Right ventricle myocardium superior (tissue), 1 donor: ENCODE data around the gene RANBP6. TPM values are rescaled to one million over a fixed set of nuclear protein-coding genes. Genes with fewer than 3 reads are reported as not detected.

Source experiments
- ATAC-seq: fragments of 200-7000 bp; cut with Tn5 transposase; one replicate; pipeline ENCODE4 v1.9.1; 2020; ENCODE audit warnings: mild to moderate bottlenecking; ENCODE audit not compliant: poor library complexity
- DNase-seq: peaks from one replicate; pipeline ENCODE4 v3.0.0-alpha.2; 2020
- intact Hi-C: fragments of 100-400 bp; cut with DNase I; formaldehyde crosslinking; loops from one replicate; pipeline ENCODE4 v1.11.2; 2022
- microRNA-seq: library from miRNA; unstranded; fragments of <30 nt; microRNA quantifications from one replicate; pipeline ENCODE4 v1.2.0, GENCODE V29; 2020
- total RNA-seq: library from RNA; stranded (reverse); fragmentation: NEBNext Ultra II Directional; extraction: Animal tissue kit (Norgen Biotek cat#: 25700); gene quantifications from one replicate; pipeline ENCODE4 v1.2.1, GENCODE V29; 2021
- donor health status: DM: no; HTN: yes; CAD: no; lungs with severe emphysema.

Gene RANBP6
- total RNA-seq, 1 donor from 2014 or later, result 20.5 TPM

DNA sequence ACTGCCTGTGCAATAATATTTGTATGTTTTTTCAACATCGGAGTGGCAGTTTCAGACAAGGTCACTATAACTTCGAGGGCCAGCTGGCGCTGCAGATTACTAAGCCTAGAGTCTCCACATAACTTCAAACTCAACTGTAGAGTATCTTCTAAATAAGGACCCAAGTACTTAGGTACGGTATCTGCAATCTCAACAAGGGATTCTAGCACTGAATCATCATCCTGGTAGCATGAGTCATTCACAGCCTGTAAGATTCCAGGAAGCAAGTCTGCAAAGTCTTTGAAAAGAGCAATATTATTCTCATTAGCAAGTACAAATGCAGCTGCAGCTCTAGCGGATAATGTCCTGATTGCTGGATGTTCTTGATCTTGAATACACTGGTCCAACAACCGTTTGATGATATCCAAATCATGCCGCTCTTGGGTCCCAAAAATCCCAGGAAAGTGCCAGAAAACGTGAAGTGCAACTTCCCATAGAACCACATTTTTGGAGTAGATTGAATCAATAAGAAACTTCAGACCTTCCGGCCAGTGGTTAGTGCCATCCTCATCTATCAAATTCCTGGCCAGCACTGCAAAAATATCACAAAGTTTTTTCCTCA is 654 bp downstream of the RANBP6 start:
- DNase-seq, result no peak
- intact Hi-C loops, result no loop called here
- ATAC-seq, result no peak

- intact Hi-C loops, result no loop called here
- peak; percentile 94 for DNase-seq
- peak; percentile 89 for ATAC-seq
Measured at GRCh38 chr9:6008169-6008979, 7.0 kb downstream of the RANBP6 start.

DNA sequence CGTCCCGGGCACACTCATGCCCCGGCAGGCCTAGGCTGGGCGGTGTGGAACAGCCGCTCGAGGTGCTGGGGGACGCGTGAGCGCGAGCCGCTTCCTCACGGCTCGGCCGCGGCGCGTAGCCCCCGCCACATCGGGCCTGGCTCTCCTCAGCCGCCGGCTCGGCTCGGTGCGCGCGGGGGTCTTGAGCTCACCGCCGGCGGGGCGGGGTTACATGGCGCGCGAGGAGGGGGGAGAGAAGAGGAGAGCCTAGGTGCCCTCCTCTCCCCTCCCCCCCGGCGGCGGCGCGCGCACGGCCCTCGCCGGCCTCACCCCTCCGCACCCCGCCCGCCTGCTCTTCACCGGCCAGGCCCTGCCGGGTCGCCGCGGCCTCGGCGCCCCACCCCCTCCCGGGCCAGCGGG is 7.7 kb downstream of the RANBP6 start:
- ATAC-seq (peak; percentile 89), DNase-seq (peak; percentile 86)
- intact Hi-C loops, result no loop called here

DNA sequence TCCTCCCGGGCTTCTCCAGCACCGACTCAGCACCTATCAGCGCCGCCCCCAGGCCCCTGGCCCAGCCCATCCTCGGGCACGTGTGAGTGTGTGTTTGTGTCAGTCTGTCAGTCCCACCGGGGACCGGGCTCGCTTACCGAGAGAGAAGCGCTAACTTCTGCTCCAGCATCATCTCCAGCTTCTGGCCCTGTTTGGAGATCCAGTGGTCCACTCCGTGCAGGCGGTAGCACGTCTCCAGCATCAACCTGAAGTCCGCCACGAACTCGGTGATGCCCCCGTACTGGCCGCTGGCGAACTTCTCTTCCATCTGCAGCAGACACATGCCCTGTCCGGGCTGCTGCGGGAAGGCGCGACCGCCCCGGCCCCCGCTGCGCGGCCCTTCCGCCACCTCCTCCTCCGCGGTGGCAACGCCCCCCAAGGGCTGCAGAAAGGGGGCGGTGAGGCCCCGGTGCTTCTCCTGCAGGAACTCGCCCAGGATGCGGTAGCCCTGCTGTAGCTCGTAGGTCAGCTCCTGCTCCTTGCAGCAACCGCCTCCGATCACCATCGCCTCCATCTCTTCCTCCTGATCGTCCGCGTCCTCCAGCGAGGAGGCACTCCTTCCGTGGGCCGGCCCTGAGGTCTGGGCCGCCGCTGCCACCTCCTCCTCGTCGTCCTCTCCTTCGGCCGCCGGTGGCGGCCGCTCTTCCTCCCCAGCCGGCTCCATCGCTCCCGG is 8.2 kb downstream of the RANBP6 start:
- DNase-seq (peak; percentile 94), ATAC-seq (peak; percentile 79)
- intact Hi-C loops, result no loop called here

- ATAC-seq (no peak), DNase-seq (no peak)
- intact Hi-C loops, result no loop called here
Measured at GRCh38 chr9:6006749-6007057, 8.7 kb downstream of the RANBP6 start.

DNA sequence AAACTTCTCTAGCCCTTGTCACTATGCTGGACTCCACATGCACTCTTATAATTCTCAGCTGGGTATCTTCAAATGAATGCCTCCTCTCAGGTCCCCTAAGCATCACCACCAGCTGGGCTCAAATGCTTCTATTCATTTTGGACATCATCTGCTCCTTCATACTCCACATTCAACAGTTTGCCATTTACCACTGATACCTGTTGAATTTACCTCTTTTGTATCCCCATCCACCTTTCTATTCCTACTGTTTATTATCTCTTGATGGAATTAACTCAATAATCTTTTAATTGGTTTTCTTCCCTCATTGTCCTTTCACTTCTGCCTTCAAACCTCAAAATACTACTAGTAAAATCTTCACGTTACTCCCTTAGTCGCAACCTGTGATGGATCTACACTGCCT is 14.5 kb downstream of the RANBP6 start:
- DNase-seq (no peak), ATAC-seq (no peak)

DNA sequence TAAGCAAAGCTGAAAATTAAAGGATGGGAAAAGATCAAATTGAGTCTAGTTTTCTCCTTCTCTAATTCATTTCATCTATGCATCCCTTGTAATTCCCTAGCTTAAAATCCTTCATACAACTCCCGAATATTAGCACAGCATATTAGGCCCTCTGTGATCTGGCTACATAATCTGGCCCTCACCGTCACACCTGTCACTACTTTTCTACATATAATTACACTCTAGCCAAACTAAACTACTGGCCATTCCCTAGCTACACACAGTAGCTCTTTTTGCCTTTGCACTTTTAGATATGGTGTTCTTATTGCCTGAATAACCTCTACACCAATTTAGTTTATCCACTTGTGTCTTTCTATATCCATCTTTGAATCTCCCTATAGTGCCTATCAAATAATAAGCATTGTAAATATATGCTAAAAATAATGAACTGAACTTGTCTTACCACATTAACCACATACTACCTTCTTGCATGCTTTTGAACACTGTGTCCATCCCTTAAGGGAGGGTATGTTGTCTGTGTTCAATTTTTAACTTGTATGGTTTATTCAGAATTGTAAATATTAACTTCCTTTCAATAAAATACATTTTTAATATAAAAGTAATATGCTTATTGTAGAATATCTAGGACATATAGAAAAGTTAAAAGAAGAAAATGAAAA is 15.9 kb downstream of the RANBP6 start:
- DNase-seq, result no peak
- intact Hi-C loops, result no loop called here

More for the DNA sequence above, 14.5 kb downstream of the RANBP6 start:
- intact Hi-C loops, result no loop called here

DNA sequence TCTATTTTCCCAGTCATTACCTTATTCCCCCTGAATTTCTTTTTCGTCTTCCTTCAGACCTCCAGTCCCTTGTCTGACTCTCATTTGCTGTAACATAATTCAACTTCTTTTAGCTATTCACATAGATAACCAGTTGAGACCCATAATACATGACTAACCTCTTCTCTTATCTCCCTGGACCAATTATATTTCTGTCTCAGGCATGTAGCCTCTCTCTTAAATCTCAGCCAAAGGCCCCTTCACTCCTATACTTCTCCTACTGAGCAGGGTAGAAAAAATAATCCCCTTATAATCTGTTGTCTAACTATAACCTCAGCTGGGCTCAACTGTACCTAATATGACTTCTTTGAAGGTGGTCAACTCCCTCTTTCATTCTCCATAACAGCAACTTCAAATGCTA is 20.9 kb downstream of the RANBP6 start:
- no peak for DNase-seq
- ATAC-seq, result no peak
- intact Hi-C loops, result no loop called here

More for the DNA sequence above, 15.9 kb downstream of the RANBP6 start:
- no peak for ATAC-seq

GRCh38 chr9:5988265-5988664 is 27.2 kb downstream of the RANBP6 start:
- intact Hi-C loops, result no loop called here
- ATAC-seq (peak; percentile 89), DNase-seq (peak; percentile 47)

GRCh38 chr9:5983042-5983441 is 32.4 kb downstream of the RANBP6 start:
- no peak for ATAC-seq
- intact Hi-C loops, result no loop called here
- DNase-seq, result no peak

DNA sequence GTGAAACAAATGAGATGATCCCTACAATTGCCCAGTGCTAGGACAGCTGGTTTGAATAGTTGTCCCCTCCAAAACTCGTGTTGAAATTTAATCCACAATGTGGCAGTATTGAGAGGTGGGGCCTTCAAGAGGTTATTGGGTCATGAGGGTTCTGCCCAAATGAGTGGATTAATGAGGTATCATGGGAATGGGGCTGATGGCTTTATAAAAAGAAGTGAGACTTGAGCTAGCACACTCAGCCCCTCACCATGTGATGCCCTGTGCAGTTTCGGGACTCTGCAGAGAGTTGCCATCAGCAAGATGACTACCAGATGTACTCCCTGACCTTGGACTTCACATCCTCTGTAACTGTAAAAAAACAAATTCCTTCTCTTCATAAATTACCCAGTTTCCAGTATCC is 33.1 kb downstream of the RANBP6 start:
- intact Hi-C loops, result no loop called here
- no peak for DNase-seq
- no peak for ATAC-seq

GRCh38 chr9:5978523-5978922 is 36.9 kb downstream of the RANBP6 start:
- no peak for DNase-seq
- ATAC-seq, result no peak
- intact Hi-C loops, result no loop called here

DNA sequence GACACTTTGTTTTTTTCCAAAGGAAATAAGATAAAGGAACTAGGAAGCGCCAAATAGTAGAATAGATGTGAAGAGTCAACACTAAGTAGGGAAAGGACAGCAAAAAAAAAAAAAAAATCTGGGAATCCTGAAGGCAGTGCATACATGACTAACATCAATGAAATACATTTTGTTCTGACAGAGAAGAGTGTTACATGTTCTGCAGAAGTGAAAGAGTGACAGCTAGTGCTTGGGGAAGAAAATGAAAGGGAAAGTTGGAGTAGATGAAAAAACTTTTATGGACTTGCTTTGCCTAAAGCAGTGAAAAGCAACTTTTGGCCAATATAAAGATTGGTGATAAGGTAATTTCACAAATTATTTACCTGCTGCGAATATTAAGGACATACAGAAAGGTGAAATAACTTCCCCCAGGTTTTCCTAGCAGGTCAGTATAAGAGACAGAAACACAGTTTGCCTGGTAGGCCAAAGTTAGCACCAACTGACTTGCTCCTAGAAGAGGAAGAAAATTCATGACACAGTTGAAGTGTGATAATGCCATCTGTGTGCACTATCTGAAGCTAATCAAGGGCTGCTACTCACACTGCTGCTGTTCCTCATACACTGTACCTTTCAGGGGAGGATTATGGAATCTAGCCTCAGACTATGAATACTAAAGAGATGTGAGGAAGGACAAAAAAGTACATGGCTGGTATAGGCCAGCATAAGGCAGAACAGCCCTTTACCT is 38.6 kb downstream of the RANBP6 start:
- ATAC-seq, result peak; percentile 85
- DNase-seq, result no peak
- intact Hi-C loops, result no loop called here

GRCh38 chr9:5971740-5972139 is 43.7 kb downstream of the RANBP6 start:
- ATAC-seq (no peak), DNase-seq (no peak)
- intact Hi-C loops, result no loop called here

Small RNAs within 50 kb of the gene (microRNA-seq; reads per million reads assigned to microRNA genes)
- not detected for gene MIR4665

Other genes starting within 250 kb of the RANBP6 start
- 19.3 TPM for gene ERMP1, start 182.5 kb downstream of the RANBP6 start, total RNA-seq
- not detected for gene MLANA, start 124.7 kb downstream of the RANBP6 start, total RNA-seq
- gene IL33, start 200.2 kb upstream of the RANBP6 start, total RNA-seq, result 19.1 TPM